HepG2 (cell line): ENCODE data around the gene MBLAC1. TPM values are rescaled to one million over a fixed set of nuclear protein-coding genes. Genes with fewer than 3 reads are reported as not detected.

Experiments used
- ARHGAP35 ChIP-seq: sonication (generic); formaldehyde crosslinking; IDR thresholded peaks from 2 replicates; pipeline ENCODE4 v1.9.0; 2022; ENCODE audit warnings: mild to moderate bottlenecking, inconsistent platforms, moderate library complexity, missing genetic modification reagents, borderline replicate concordance
- PRPF4 ChIP-seq: fragments of 200-400 bp; formaldehyde crosslinking; IDR thresholded peaks from 2 replicates; pipeline ENCODE4 v1.6.1; 2016; ENCODE audit warnings: low read length, low read depth; ENCODE audit not compliant: poor library complexity, severe bottlenecking
- ZFAT ChIP-seq: sonication (generic); formaldehyde crosslinking; conservative IDR thresholded peaks from 2 replicates; pipeline ENCODE4 v1.8.1; 2023; ENCODE audit warnings: missing genetic modification reagents, inconsistent platforms
- ZHX2 ChIP-seq, 2 experiments: sonication (generic) in 1 of 2; formaldehyde crosslinking in 1 of 2; IDR thresholded peaks; 2 replicates each; pipeline versions ENCODE4 v1.6.1 to v1.9.0; 2014 to 2022; ENCODE audit warnings: antibody characterized with exemption in 1 of 2, borderline replicate concordance in 1 of 2, inconsistent platforms in 1 of 2, low read depth in 1 of 2, missing genetic modification reagents in 1 of 2
- ZNF318 ChIP-seq: sonication (generic); formaldehyde crosslinking; IDR thresholded peaks from 2 replicates; pipeline ENCODE4 v1.4.0; 2020; ENCODE audit warnings: mild to moderate bottlenecking, missing genetic modification reagents
- ZNF597 ChIP-seq: sonication (generic); formaldehyde crosslinking; IDR thresholded peaks from 2 replicates; pipeline ENCODE4 v1.5.0; 2020; ENCODE audit warnings: missing genetic modification reagents
- ZNF770 ChIP-seq: sonication (generic); formaldehyde crosslinking; IDR thresholded peaks from 2 replicates; pipeline ENCODE4 v1.5.0; 2020; ENCODE audit warnings: mild to moderate bottlenecking, missing genetic modification reagents
- polyA plus RNA-seq, 8 experiments: library from polyadenylated mRNA; depleted of rRNA in 3 of 8; stranded (reverse) in 7 of 8; unstranded in 1 of 8; fragments of >200 nt; fragmentation: Illumina TruSeq in 4 of 8; extraction: Trizol in 4 of 8; gene quantifications; 2 replicates each; pipeline versions ENCODE4 v1.2.1 to v1.2.3, GENCODE V29; 2011 to 2016; ENCODE audit warnings: low read depth in 4 of 8, missing spikeins in 1 of 8, mixed read lengths in 1 of 8; ENCODE audit not compliant: insufficient read depth in 1 of 8
- total RNA-seq, 5 experiments: library from RNA; depleted of rRNA; stranded (reverse); fragments of >200 nt; fragmentation: Illumina TruSeq; extraction: Trizol; gene quantifications; 2 replicates each; pipeline ENCODE4 v1.2.3, GENCODE V29; 2016; ENCODE audit warnings: low read depth in 1 of 5

The MBLAC1 gene
- total and polyA plus RNA-seq, 2 of the 13 experiments (the other 11 are each of a cell fraction or from before 2014, with no cell fraction given), result 0.79 to 2.1 TPM

- TF ChIP-seq ZHX2 (IDR thresholded peaks at IDR 0.05; ENCODE audit: low read depth), result 0 out of 2 replicates have a peak, but pooled peaks have one; percentile 13
- TF ChIP-seq ZHX2 (CRISPR knock-in tag; IDR thresholded peaks at IDR 0.05; ENCODE audit: borderline replicate concordance), result peak; percentile 74; the same call in 1 of the 2 replicates
- TF ChIP-seq ARHGAP35, result no peak; the same call in 1 of the 2 replicates
- no peak for TF ChIP-seq ZNF770 (CRISPR knock-in tag)
- TF ChIP-seq ZFAT (CRISPR knock-in tag), result 0 out of 2 replicates have a peak, but pooled peaks have one; percentile 62
- no peak for TF ChIP-seq ZNF597
- TF ChIP-seq ZNF318 (CRISPR knock-in tag), result no peak
- TF ChIP-seq PRPF4, result no peak
Measured at GRCh38 chr7:100119072-100119969, 7.4 kb upstream of the MBLAC1 start, which contains the start of the genes CNPY4 and TAF6 (continued).
